ENCODE data around the gene FAT2. TPM values are rescaled to one million over a fixed set of nuclear protein-coding genes. Genes with fewer than 3 reads are reported as not detected.

Gene FAT2
- total RNA-seq, 4 donors from 2014 or later: 0.12 to 9.1 TPM; not detected in 2

GRCh38 chr5:151612689-151613427 is 21.7 kb upstream of the FAT2 start:
- no peaks in the 10 kb centered on the region for H3K36me3 ChIP-seq
- H3K4me1 ChIP-seq: no peaks in the 10 kb centered on the region
- H3K9me3 ChIP-seq: no peaks in the 10 kb centered on the region
- no peak overlapping the region for H3K27ac ChIP-seq
- DNase-seq: no peak
- H3K4me3 ChIP-seq: no peak overlapping the region
- TF ChIP-seq CTCF (IDR thresholded peaks at IDR 0.05) (no peak), POLR2A (IDR thresholded peaks at IDR 0.05) (no peak)
- H3K27me3 ChIP-seq: no peaks in the 10 kb centered on the region
- intact Hi-C loops (cut with DNase I; ENCODE audit: low total_unique reads): no loop called here

GRCh38 chr5:151611127-151611775 is 20.1 kb upstream of the FAT2 start:
- Histone ChIP-seq H3K4me1 (no peaks in the 10 kb centered on the region), H3K4me3 (no peak overlapping the region), H3K9me3 (no peaks in the 10 kb centered on the region), H3K27me3 (no peaks in the 10 kb centered on the region), H3K27ac (no peak overlapping the region), H3K36me3 (no peaks in the 10 kb centered on the region)
- intact Hi-C loops (cut with DNase I; ENCODE audit: low total_unique reads): no loop called here
- TF ChIP-seq POLR2A (IDR thresholded peaks at IDR 0.05): no peak
- no peak for TF ChIP-seq CTCF (IDR thresholded peaks at IDR 0.05)
- no peak for DNase-seq

GRCh38 chr5:151608522-151608921 is 17.4 kb upstream of the FAT2 start:
- H3K36me3 ChIP-seq: no peaks in the 10 kb centered on the region
- no peaks in the 10 kb centered on the region for H3K9me3 ChIP-seq
- TF ChIP-seq POLR2A (IDR thresholded peaks at IDR 0.05) (no peak), CTCF (IDR thresholded peaks at IDR 0.05) (no peak)
- no peaks in the 10 kb centered on the region for H3K4me1 ChIP-seq
- H3K27ac ChIP-seq: no peak overlapping the region
- H3K27me3 ChIP-seq: no peaks in the 10 kb centered on the region
- DNase-seq: no peak
- H3K4me3 ChIP-seq: no peak overlapping the region
- intact Hi-C loops (cut with DNase I; ENCODE audit: low total_unique reads): no loop called here

GRCh38 chr5:151607304-151607703 is 16.2 kb upstream of the FAT2 start:
- no peak for DNase-seq
- no peaks in the 10 kb centered on the region for H3K36me3 ChIP-seq
- TF ChIP-seq CTCF (IDR thresholded peaks at IDR 0.05) (no peak), POLR2A (IDR thresholded peaks at IDR 0.05) (no peak)
- no peak overlapping the region for H3K4me3 ChIP-seq
- no peaks in the 10 kb centered on the region for H3K4me1 ChIP-seq
- H3K27me3 ChIP-seq: no peaks in the 10 kb centered on the region
- H3K27ac ChIP-seq: no peak overlapping the region
- intact Hi-C loops (cut with DNase I; ENCODE audit: low total_unique reads): no loop called here
- no peaks in the 10 kb centered on the region for H3K9me3 ChIP-seq

GRCh38 chr5:151605559-151605958 is 14.4 kb upstream of the FAT2 start:
- no peaks in the 10 kb centered on the region for H3K4me1 ChIP-seq
- DNase-seq: no peak
- H3K4me3 ChIP-seq: no peak overlapping the region
- no peaks in the 10 kb centered on the region for H3K36me3 ChIP-seq
- intact Hi-C loops (cut with DNase I; ENCODE audit: low total_unique reads): no loop called here
- H3K9me3 ChIP-seq: no peaks in the 10 kb centered on the region
- TF ChIP-seq CTCF (IDR thresholded peaks at IDR 0.05): no peak
- no peak for TF ChIP-seq POLR2A (IDR thresholded peaks at IDR 0.05)
- H3K27ac ChIP-seq: no peak overlapping the region
- no peaks in the 10 kb centered on the region for H3K27me3 ChIP-seq

All from uterus (tissue), 4 donors.